ENCODE data around the gene KLHL33. TPM values are rescaled to one million over a fixed set of nuclear protein-coding genes. Genes with fewer than 3 reads are reported as not detected.
A peak's percentile ranks its signal among the peaks of the same experiment; 100 is the strongest.

KLHL33 gene
- total RNA-seq, 1 experiment from 2014 or later = not detected

- peak overlapping the region; percentile 75 for H3K9ac ChIP-seq (ENCODE audit: low read length)
- ChIA-PET POLR2A (ENCODE audit: unreplicated experiment) (no interaction called here), CTCF (no interaction called here)
- intact Hi-C loops (cut with micrococcal nuclease) = no loop called here
- H3K4me1 ChIP-seq (ENCODE audit: insufficient read depth, low read length) = peaks cover 24% of the 10 kb centered on the region
- no peaks in the 10 kb centered on the region for H3K79me2 ChIP-seq (ENCODE audit: low read length)
- BruUV-seq (replicated peaks) = TSS peak; percentile 74
- no peaks in the 10 kb centered on the region for H3K27me3 ChIP-seq (ENCODE audit: low read length)
- peaks cover 3% of the 10 kb centered on the region for H3K36me3 ChIP-seq (ENCODE audit: low read depth, low read length)
- peak overlapping the region; percentile 96 for H3K27ac ChIP-seq (ENCODE audit: low read length)
- TF ChIP-seq EZH2 (IDR thresholded peaks at IDR 0.05; ENCODE audit: low read length, unreplicated experiment) (no peak), CTCF (conservative IDR thresholded peaks at IDR 0.05; ENCODE audit: low read depth, low read length) (no peak), EZH2phosphoT487 (IDR thresholded peaks at IDR 0.05; ENCODE audit: borderline replicate concordance, low read length) (no peak)
- peak overlapping the region; percentile 85 for H3K4me2 ChIP-seq (ENCODE audit: low read length)
- DNase-seq = peak; percentile 58
- H3F3A ChIP-seq (ENCODE audit: low read length, unreplicated experiment) = no peaks in the 10 kb centered on the region
- no peaks in the 10 kb centered on the region for H3K9me3 ChIP-seq (ENCODE audit: low read length)
- H3K4me3 ChIP-seq (ENCODE audit: low read length) = peak overlapping the region; percentile 56
- H2AFZ ChIP-seq (ENCODE audit: low read length) = 0 out of 2 replicates have a peak overlapping the region, but pooled peaks have one; percentile 15
- ATAC-seq = peak; percentile 39
- H4K20me1 ChIP-seq (ENCODE audit: low read length) = no peaks in the 10 kb centered on the region; the same call in 1 of the 2 replicates
- H3K9me2 ChIP-seq (replicated peaks; ENCODE audit: low read length) = no peaks in the 10 kb centered on the region
Observed at GRCh38 chr14:20400589-20400964, 35.4 kb downstream of the KLHL33 start.

- no peaks in the 10 kb centered on the region for H3K9me2 ChIP-seq (replicated peaks; ENCODE audit: low read length)
- intact Hi-C loops (cut with micrococcal nuclease) = no loop called here
- H3K27ac ChIP-seq (ENCODE audit: low read length) = no peak overlapping the region
- no peaks in the 10 kb centered on the region for H3K79me2 ChIP-seq (ENCODE audit: low read length)
- ChIA-PET POLR2A (ENCODE audit: unreplicated experiment) (no interaction called here), CTCF (no interaction called here)
- peaks cover 12% of the 10 kb centered on the region for H3K36me3 ChIP-seq (ENCODE audit: low read depth, low read length)
- TF ChIP-seq EZH2 (IDR thresholded peaks at IDR 0.05; ENCODE audit: low read length, unreplicated experiment) = no peak
- no peak for TF ChIP-seq CTCF (conservative IDR thresholded peaks at IDR 0.05; ENCODE audit: low read depth, low read length)
- TF ChIP-seq EZH2phosphoT487 (IDR thresholded peaks at IDR 0.05; ENCODE audit: borderline replicate concordance, low read length) = no peak
- BruUV-seq (replicated peaks) = no TSS peak
- no peak overlapping the region for H3K4me3 ChIP-seq (ENCODE audit: low read length)
- H3K4me1 ChIP-seq (ENCODE audit: insufficient read depth, low read length) = peaks cover 24% of the 10 kb centered on the region
- no peaks in the 10 kb centered on the region for H3K9me3 ChIP-seq (ENCODE audit: low read length)
- H3K9ac ChIP-seq (ENCODE audit: low read length) = no peak overlapping the region
- no peak overlapping the region for H2AFZ ChIP-seq (ENCODE audit: low read length)
- no peaks in the 10 kb centered on the region; the same call in 1 of the 2 replicates for H4K20me1 ChIP-seq (ENCODE audit: low read length)
- no peak overlapping the region for H3K4me2 ChIP-seq (ENCODE audit: low read length)
- DNase-seq (no peak), ATAC-seq (no peak)
- no peaks in the 10 kb centered on the region for H3F3A ChIP-seq (ENCODE audit: low read length, unreplicated experiment)
- H3K27me3 ChIP-seq (ENCODE audit: low read length) = no peaks in the 10 kb centered on the region
Observed at GRCh38 chr14:20397511-20397910, 38.5 kb downstream of the KLHL33 start.

DNA sequence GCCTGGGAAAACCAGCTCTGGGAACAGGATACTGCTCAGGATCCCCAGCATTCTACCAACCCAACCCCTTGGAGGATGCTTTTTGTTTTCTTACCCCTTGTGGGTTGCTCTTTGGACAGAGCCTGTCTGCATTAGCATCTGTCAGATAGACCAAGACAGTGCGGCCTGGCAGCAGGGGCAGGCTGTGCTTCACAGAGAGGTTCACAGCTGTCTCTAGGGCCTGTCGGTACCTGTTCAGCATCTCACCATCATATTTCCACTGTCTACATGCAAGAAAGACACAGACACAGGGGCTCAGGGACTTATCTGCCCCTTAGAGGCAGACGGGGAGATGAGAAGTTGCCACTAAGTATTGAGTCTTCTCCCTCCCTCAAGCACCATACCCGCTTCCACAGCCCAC is 44.5 kb downstream of the KLHL33 start:
- CTCF ChIA-PET = no interaction called here
- no peak for ATAC-seq
- intact Hi-C loops (cut with micrococcal nuclease) = no loop called here

More for the DNA sequence above, 44.5 kb downstream of the KLHL33 start:
- no peak overlapping the region for H3K4me3 ChIP-seq (ENCODE audit: low read length)
- H3K79me2 ChIP-seq (ENCODE audit: low read length) = no peaks in the 10 kb centered on the region
- H3K4me2 ChIP-seq (ENCODE audit: low read length) = no peak overlapping the region
- no peak overlapping the region for H3K9ac ChIP-seq (ENCODE audit: low read length)
- no peaks in the 10 kb centered on the region for H3K4me1 ChIP-seq (ENCODE audit: insufficient read depth, low read length)
- H3K9me3 ChIP-seq (ENCODE audit: low read length) = no peaks in the 10 kb centered on the region
- BruUV-seq (replicated peaks) = no TSS peak
- TF ChIP-seq EZH2phosphoT487 (IDR thresholded peaks at IDR 0.05; ENCODE audit: borderline replicate concordance, low read length) (no peak), EZH2 (IDR thresholded peaks at IDR 0.05; ENCODE audit: low read length, unreplicated experiment) (no peak), CTCF (conservative IDR thresholded peaks at IDR 0.05; ENCODE audit: low read depth, low read length) (no peak)
- H2AFZ ChIP-seq (ENCODE audit: low read length) = no peak overlapping the region
- no peak overlapping the region for H3K27ac ChIP-seq (ENCODE audit: low read length)
- H3K27me3 ChIP-seq (ENCODE audit: low read length) = no peaks in the 10 kb centered on the region
- no peaks in the 10 kb centered on the region for H3K9me2 ChIP-seq (replicated peaks; ENCODE audit: low read length)
- peaks cover 24% of the 10 kb centered on the region for H3K36me3 ChIP-seq (ENCODE audit: low read depth, low read length)
- POLR2A ChIA-PET (ENCODE audit: unreplicated experiment) = no interaction called here
- no peak for DNase-seq
- no peaks in the 10 kb centered on the region for H4K20me1 ChIP-seq (ENCODE audit: low read length)
- no peaks in the 10 kb centered on the region for H3F3A ChIP-seq (ENCODE audit: low read length, unreplicated experiment)
